Spleen (tissue), 11 donors: Measurements from ENCODE around the gene UST. TPM values are rescaled to one million over a fixed set of nuclear protein-coding genes. Genes with fewer than 3 reads are reported as not detected.

Experiments
- DNase-seq: peaks from one replicate; pipeline ENCODE4 v3.0.0-alpha.2; 2020
- H3K27ac ChIP-seq, 8 donors: fragments of 200-600 bp; sonication (generic) in 7 of 8; 1 replicate in 4 of 8; 2 replicates in 4 of 8; pipeline versions ENCODE4 v1.5.0 to v1.8.0; 2016 to 2021; ENCODE audit warnings: inconsistent platforms in 4 of 8, mild to moderate bottlenecking in 4 of 8, moderate library complexity in 1 of 8
- H3K27me3 ChIP-seq, 7 donors: fragments of 200-600 bp; sonication (generic) in 6 of 7; replicated peaks in 1 of 7; 1 replicate in 4 of 7; 2 replicates in 3 of 7; pipeline versions ENCODE4 v1.5.0 to v1.8.0; 2016 to 2021; ENCODE audit warnings: inconsistent platforms in 3 of 7, mild to moderate bottlenecking in 1 of 7
- H3K36me3 ChIP-seq, 6 donors: fragments of 200-600 bp; sonication (generic) in 5 of 6; 1 replicate in 4 of 6; 2 replicates in 2 of 6; pipeline versions ENCODE4 v1.5.0 to v1.8.0; 2016 to 2021; ENCODE audit warnings: inconsistent platforms in 2 of 6
- H3K4me1 ChIP-seq, 6 donors: fragments of 200-600 bp; sonication (generic) in 5 of 6; 1 replicate in 3 of 6; 2 replicates in 3 of 6; pipeline versions ENCODE4 v1.5.0 to v1.8.0; 2016 to 2021; ENCODE audit warnings: inconsistent platforms in 3 of 6
- H3K4me3 ChIP-seq, 8 donors: fragments of 200-600 bp; sonication (generic) in 7 of 8; 1 replicate in 4 of 8; 2 replicates in 4 of 8; pipeline versions ENCODE4 v1.5.0 to v1.8.0; 2016 to 2021; ENCODE audit warnings: inconsistent platforms in 4 of 8, mild to moderate bottlenecking in 4 of 8, moderate library complexity in 2 of 8
- H3K9me3 ChIP-seq, 8 donors: fragments of 200-600 bp; sonication (generic) in 7 of 8; 1 replicate in 4 of 8; 2 replicates in 4 of 8; pipeline versions ENCODE4 v1.5.0 to v1.8.0; 2016 to 2021; ENCODE audit warnings: inconsistent platforms in 4 of 8
- POLR2A ChIP-seq, 3 donors: fragments of 450-650 bp; IDR thresholded peaks; one replicate each; pipeline ENCODE4 v1.5.1; 2017; ENCODE audit warnings: antibody characterized with exemption in 3 of 3, mild to moderate bottlenecking in 1 of 3
- POLR2AphosphoS5 ChIP-seq, 3 donors: sonication (generic); formaldehyde crosslinking; IDR thresholded peaks; one replicate each; pipeline ENCODE4 v1.5.1; 2017; ENCODE audit warnings: antibody characterized with exemption in 3 of 3
- WGBS, 5 donors: extraction: QIAGEN DNeasy Blood & Tissue Kit in 3 of 5; methylation state at CpG; one replicate each; pipeline versions ENCODE4 v1.1.5 to v1.1.7; 2013 to 2018; 5-methylcytosine and 5-hydroxymethylcytosine counted together
- intact Hi-C: fragments of 100-400 bp; cut with DNase I; formaldehyde crosslinking; loops from one replicate; pipeline ENCODE4 v1.15.0; 2023; ENCODE audit warnings: low total_unique reads
- polyA plus RNA-seq, 3 donors: library from polyadenylated mRNA; stranded (reverse); fragments of 200-250 nt; gene quantifications; one replicate each; pipeline ENCODE4 v1.2.1, GENCODE V29; 2013
- total RNA-seq, 7 donors: library from RNA; depleted of rRNA in 3 of 7; stranded (reverse); fragments of >200 nt in 3 of 7; fragmentation: NEBNext Ultra II Directional in 4 of 7; extraction: Animal tissue kit (Norgen Biotek cat#: 25700) in 4 of 7; gene quantifications; one replicate each; pipeline versions ENCODE4 v1.1.0 to v1.2.1, GENCODE V29; 2016 to 2021
- TF ChIP-seq, protein P1 (sequence below), 11 experiments: fragments of 200-600 bp in 7 of 11; fragments of 450-650 bp in 4 of 11; sonication (generic) in 4 of 11; IDR thresholded peaks in 8 of 11; conservative IDR thresholded peaks in 3 of 11; 1 replicate in 7 of 11; 2 replicates in 4 of 11; pipeline versions ENCODE4 v1.4.0 to v1.8.0; 2016 to 2021; ENCODE audit warnings: antibody characterized with exemption in 11 of 11, inconsistent platforms in 4 of 11, mild to moderate bottlenecking in 1 of 11
- donor health status: healthy with polysubstance abuse.
- donor health status: DM: no; HTN: no; CAD: no; lungs with moderate emphysema.
- donor health status: DM: no; HTN: no; CAD: no.
- donor health status: Bipolar disorder and iron deficiency.
- donor health status: healthy.
- donor health status: DM: no; HTN: no; CAD: no.
- donor health status: DM: yes; HTN: yes; CAD: no.

The UST gene
- total and polyA plus RNA-seq, 10 donors: 6.4 to 26.8 (median 14.4) TPM

DNA sequence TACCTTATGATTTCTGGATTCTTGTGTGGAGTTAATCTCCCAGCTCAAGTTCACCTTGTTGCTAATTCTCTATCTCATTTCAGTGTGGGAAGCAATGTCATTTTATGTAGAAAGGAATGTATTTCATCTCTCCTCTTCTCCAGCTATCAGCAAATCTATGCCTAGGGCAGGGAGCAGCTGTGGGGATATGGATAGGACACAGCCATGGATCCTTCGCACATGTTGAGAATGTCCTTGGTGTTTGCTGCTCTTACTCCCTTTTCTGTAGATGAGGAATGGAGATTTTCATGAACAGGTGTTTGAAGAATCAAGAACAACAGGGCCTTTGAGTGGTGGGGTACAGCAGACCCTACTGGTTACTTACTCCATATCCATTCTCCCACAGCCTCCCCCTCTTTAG lies 182.0 kb downstream of the UST start:
- Histone ChIP-seq H3K4me3 (no peak overlapping the region), H3K36me3 (no peaks in the 10 kb centered on the region), H3K27me3 (no peaks in the 10 kb centered on the region), H3K27ac (no peak overlapping the region), H3K4me1 (peaks cover 0 to 13% (median 0%) of the 10 kb centered on the region in 6 donors), H3K9me3 (no peaks in the 10 kb centered on the region)
- WGBS, 5 donors: 96 to 100% (median 97%) methylated on average over 1 of the region's 1 CpG
- intact Hi-C loops: no loop called here
- no peak for DNase-seq
- no peak for TF ChIP-seq POLR2AphosphoS5 (IDR thresholded peaks at IDR 0.05)
- TF ChIP-seq, protein P1, sequence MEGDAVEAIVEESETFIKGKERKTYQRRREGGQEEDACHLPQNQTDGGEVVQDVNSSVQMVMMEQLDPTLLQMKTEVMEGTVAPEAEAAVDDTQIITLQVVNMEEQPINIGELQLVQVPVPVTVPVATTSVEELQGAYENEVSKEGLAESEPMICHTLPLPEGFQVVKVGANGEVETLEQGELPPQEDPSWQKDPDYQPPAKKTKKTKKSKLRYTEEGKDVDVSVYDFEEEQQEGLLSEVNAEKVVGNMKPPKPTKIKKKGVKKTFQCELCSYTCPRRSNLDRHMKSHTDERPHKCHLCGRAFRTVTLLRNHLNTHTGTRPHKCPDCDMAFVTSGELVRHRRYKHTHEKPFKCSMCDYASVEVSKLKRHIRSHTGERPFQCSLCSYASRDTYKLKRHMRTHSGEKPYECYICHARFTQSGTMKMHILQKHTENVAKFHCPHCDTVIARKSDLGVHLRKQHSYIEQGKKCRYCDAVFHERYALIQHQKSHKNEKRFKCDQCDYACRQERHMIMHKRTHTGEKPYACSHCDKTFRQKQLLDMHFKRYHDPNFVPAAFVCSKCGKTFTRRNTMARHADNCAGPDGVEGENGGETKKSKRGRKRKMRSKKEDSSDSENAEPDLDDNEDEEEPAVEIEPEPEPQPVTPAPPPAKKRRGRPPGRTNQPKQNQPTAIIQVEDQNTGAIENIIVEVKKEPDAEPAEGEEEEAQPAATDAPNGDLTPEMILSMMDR (IDR thresholded peaks at IDR 0.05 in 8 of 11, conservative IDR thresholded peaks at IDR 0.05 in 3 of 11): no peak
- TF ChIP-seq POLR2A (IDR thresholded peaks at IDR 0.05): no peak

- DNase-seq: no peak
- TF ChIP-seq POLR2A (IDR thresholded peaks at IDR 0.05) (no peak), POLR2AphosphoS5 (IDR thresholded peaks at IDR 0.05) (no peak)
- TF ChIP-seq, protein P1 (IDR thresholded peaks at IDR 0.05 in 8 of 11, conservative IDR thresholded peaks at IDR 0.05 in 3 of 11): no peak
- Histone ChIP-seq H3K36me3 (no peaks in the 10 kb centered on the region), H3K27ac (no peak overlapping the region), H3K9me3 (no peaks in the 10 kb centered on the region), H3K4me3 (no peak overlapping the region), H3K4me1 (peaks cover 0 to 24% (median 5%) of the 10 kb centered on the region in 6 donors), H3K27me3 (no peaks in the 10 kb centered on the region)
- intact Hi-C loops: no loop called here
- WGBS, 5 donors: 48 to 65% (median 50%) methylated on average over 1 of the region's 1 CpG
These were observed 185.4 kb downstream of the UST start for GRCh38 chr6:148932208-148932607.

GRCh38 chr6:148932731-148933130 lies 185.9 kb downstream of the UST start:
- no peaks in the 10 kb centered on the region for H3K27me3 ChIP-seq
- H3K9me3 ChIP-seq: no peaks in the 10 kb centered on the region
- intact Hi-C loops: no loop called here
- no peaks in the 10 kb centered on the region for H3K36me3 ChIP-seq
- no peak for DNase-seq
- TF ChIP-seq, protein P1 (IDR thresholded peaks at IDR 0.05 in 8 of 11, conservative IDR thresholded peaks at IDR 0.05 in 3 of 11): no peak
- TF ChIP-seq POLR2A (IDR thresholded peaks at IDR 0.05): no peak
- TF ChIP-seq POLR2AphosphoS5 (IDR thresholded peaks at IDR 0.05): no peak
- H3K4me3 ChIP-seq: no peak overlapping the region
- H3K27ac ChIP-seq: no peak overlapping the region
- WGBS, 5 donors: 71 to 84% (median 78%) methylated on average over 4 of the region's 4 CpGs
- H3K4me1 ChIP-seq: peaks cover 0 to 24% (median 5%) of the 10 kb centered on the region in 6 donors

GRCh38 chr6:148934539-148934938 lies 187.7 kb downstream of the UST start:
- no peaks in the 10 kb centered on the region for H3K36me3 ChIP-seq
- TF ChIP-seq POLR2AphosphoS5 (IDR thresholded peaks at IDR 0.05) (no peak), POLR2A (IDR thresholded peaks at IDR 0.05) (no peak)
- TF ChIP-seq, protein P1 (IDR thresholded peaks at IDR 0.05 in 8 of 11, conservative IDR thresholded peaks at IDR 0.05 in 3 of 11): no peak
- intact Hi-C loops: no loop called here
- H3K4me1 ChIP-seq: peaks cover 0 to 24% (median 5%) of the 10 kb centered on the region in 6 donors
- H3K4me3 ChIP-seq: no peak overlapping the region
- H3K27me3 ChIP-seq: no peaks in the 10 kb centered on the region
- no peak overlapping the region for H3K27ac ChIP-seq
- H3K9me3 ChIP-seq: no peaks in the 10 kb centered on the region
- DNase-seq: no peak
- 50 to 64% (median 52%) methylated on average over 4 of the region's 4 CpGs for WGBS, 5 donors
